ENCODE results near the gene AHR. TPM values are rescaled to one million over a fixed set of nuclear protein-coding genes. Genes with fewer than 3 reads are reported as not detected.
A peak's percentile ranks its signal among the peaks of the same experiment; 100 is the strongest.

AHR gene
- total RNA-seq: 25.3 and 29.1 TPM in 2 replicates

DNA sequence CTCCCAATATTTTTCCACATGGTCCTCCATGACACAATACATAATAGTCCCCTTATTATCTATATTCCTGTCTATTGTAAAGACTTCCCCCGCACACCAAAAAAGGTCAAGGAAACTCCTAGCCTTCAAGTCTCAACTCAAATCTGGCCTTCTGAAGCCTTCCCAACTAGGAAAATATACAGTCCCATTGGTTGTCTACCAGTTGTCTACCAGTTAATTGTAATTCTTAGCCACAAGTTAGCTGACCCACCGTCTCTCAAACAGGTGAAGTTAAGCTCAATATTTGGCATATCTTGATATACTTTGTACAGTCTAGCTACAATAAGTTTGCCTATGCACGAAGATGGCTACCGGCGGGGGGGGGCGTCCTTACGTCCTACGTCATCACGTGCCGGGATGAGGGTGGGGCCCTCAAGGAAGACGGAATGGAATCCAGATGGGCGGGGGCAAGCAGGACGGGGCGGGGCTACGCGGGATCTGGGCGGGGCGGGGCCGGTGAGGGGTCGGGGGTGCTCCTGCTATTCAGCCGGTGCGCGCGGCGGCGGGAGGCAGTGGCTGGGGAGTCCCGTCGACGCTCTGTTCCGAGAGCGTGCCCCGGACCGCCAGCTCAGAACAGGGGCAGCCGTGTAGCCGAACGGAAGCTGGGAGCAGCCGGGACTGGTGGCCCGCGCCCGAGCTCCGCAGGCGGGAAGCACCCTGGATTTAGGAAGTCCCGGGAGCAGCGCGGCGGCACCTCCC, at the start of gene AHR:
TSS of gene AHR (plus strand) at position 551 of the 738 bp plus-strand sequence. CDS start 613 bp downstream, outside the sequence.
- H3K36me3 Mint-ChIP-seq (ENCODE audit: low read depth): peaks cover 11% of the 10 kb centered on the region
- H3K9me3 Mint-ChIP-seq: peaks cover 13% of the 10 kb centered on the region
- intact Hi-C loops (cut with micrococcal nuclease): loop anchor here (1.0 to 10.0 kb wide), 7 partner anchors 37 to 879 kb away; partner anchors contain the start of genes ANKMY2 and BZW2
- no peaks in the 10 kb centered on the region for H3K27me3 Mint-ChIP-seq (ENCODE audit: insufficient read depth)
- peak within 1 kb of the TSS; percentile 92 for H3K4me3 Mint-ChIP-seq
- peak; percentile 62 for DNase-seq (ENCODE audit: low spot score)
- peak within 1 kb of the TSS; percentile 94 for H3K27ac Mint-ChIP-seq
- H3K4me1 Mint-ChIP-seq (ENCODE audit: low read depth): peaks cover 15% of the 10 kb centered on the region

DNA sequence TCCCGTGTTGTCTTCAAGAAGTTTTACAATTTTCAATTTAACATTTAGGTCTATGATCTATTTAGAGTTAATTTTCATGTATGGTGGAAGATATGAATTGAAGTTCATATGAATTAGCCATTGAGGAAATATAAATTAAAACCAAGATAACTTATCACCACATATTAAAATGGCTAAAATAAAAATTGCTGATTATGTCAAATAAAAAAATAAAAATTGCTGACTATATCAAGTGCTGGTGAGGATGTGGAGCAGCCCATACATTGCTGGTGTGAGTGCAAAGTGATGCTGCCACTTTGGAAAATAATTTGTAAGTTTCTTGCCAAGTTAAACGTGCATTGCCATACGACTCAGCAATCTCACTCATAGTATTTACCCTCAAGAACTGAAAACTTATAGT, 44.6 kb upstream of the AHR start:
- H3K27me3 Mint-ChIP-seq (ENCODE audit: insufficient read depth): no peaks in the 10 kb centered on the region
- no peak for DNase-seq (ENCODE audit: low spot score)
- H3K4me1 Mint-ChIP-seq (ENCODE audit: low read depth): peaks cover 3% of the 10 kb centered on the region
- intact Hi-C loops (cut with micrococcal nuclease): no loop called here
- peaks cover 3% of the 10 kb centered on the region for H3K36me3 Mint-ChIP-seq (ENCODE audit: low read depth)
- H3K9me3 Mint-ChIP-seq: peaks cover 22% of the 10 kb centered on the region
- H3K4me3 Mint-ChIP-seq: no peak overlapping the region
- no peak overlapping the region for H3K27ac Mint-ChIP-seq

DNA sequence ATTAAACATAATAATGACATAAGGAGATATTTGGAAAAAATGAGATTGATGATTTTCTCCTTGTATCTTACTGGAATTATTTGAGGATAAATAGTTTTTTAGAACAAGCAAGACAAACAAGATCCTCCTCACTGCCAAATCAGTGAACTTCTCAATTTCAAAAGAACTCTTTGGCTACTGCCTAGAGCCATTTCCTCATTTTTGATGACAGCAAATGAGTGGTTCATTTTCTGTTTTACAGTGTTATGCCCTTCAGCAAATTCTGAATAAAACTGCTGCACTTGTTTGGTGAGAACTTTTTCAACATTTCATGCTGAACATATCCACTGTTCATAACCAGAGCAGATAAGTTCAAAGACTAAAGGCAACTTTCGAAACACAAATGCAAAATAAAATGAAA, 42.5 kb upstream of the AHR start:
- DNase-seq (ENCODE audit: low spot score): no peak
- H3K36me3 Mint-ChIP-seq (ENCODE audit: low read depth): peaks cover 5% of the 10 kb centered on the region
- peaks cover 12% of the 10 kb centered on the region for H3K4me1 Mint-ChIP-seq (ENCODE audit: low read depth)
- intact Hi-C loops (cut with micrococcal nuclease): no loop called here
- no peak overlapping the region for H3K4me3 Mint-ChIP-seq
- no peaks in the 10 kb centered on the region for H3K27me3 Mint-ChIP-seq (ENCODE audit: insufficient read depth)
- peaks cover 22% of the 10 kb centered on the region for H3K9me3 Mint-ChIP-seq
- no peak overlapping the region for H3K27ac Mint-ChIP-seq

DNA sequence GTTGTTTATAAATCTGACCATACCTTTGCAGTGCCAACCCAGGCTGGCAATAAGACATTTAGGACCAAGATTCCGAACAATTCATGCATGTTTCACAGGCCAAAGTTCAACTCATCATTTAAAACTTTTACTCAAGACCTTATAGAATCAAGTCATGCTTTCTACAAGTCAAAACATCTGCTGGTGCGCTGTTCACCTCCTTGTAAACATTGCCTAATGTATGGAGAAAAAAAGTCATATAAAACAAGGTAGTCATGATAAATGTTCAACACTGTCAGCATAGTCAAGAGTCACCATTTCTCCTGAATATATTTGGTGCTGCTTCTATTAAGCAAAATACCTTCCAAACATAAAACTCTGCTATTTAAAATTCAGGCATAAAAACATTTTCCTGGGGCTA, 42.1 kb upstream of the AHR start:
- Mint-ChIP-seq H3K36me3 (ENCODE audit: low read depth) (peaks cover 5% of the 10 kb centered on the region), H3K4me1 (ENCODE audit: low read depth) (peaks cover 16% of the 10 kb centered on the region), H3K9me3 (peaks cover 21% of the 10 kb centered on the region), H3K4me3 (no peak overlapping the region), H3K27ac (no peak overlapping the region), H3K27me3 (ENCODE audit: insufficient read depth) (no peaks in the 10 kb centered on the region)
- no peak for DNase-seq (ENCODE audit: low spot score)
- intact Hi-C loops (cut with micrococcal nuclease): no loop called here

DNA sequence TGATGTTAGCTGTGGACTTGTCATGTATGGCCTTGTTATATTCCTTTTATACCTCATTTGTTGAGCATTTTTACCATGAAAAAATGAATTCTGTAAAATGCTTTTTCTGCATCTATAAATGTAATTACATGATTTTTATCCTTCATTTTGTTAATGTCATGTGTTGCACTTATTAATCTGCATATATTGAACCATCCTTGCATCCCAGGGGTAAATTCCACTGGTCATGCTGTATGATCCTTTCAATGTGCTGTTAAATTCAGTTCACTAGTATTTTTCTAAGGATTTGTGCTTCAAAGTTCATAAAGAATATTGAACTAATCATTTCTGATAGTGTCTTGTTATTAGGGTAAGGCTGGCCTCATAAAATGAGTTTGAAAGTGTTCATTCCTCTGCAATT, 31.9 kb upstream of the AHR start:
- peaks cover 7% of the 10 kb centered on the region for H3K4me1 Mint-ChIP-seq (ENCODE audit: low read depth)
- H3K36me3 Mint-ChIP-seq (ENCODE audit: low read depth): peaks cover 15% of the 10 kb centered on the region
- H3K4me3 Mint-ChIP-seq: no peak overlapping the region
- H3K9me3 Mint-ChIP-seq: peaks cover 70% of the 10 kb centered on the region
- no peak for DNase-seq (ENCODE audit: low spot score)
- no peaks in the 10 kb centered on the region for H3K27me3 Mint-ChIP-seq (ENCODE audit: insufficient read depth)
- H3K27ac Mint-ChIP-seq: no peak overlapping the region
- intact Hi-C loops (cut with micrococcal nuclease): no loop called here

DNA sequence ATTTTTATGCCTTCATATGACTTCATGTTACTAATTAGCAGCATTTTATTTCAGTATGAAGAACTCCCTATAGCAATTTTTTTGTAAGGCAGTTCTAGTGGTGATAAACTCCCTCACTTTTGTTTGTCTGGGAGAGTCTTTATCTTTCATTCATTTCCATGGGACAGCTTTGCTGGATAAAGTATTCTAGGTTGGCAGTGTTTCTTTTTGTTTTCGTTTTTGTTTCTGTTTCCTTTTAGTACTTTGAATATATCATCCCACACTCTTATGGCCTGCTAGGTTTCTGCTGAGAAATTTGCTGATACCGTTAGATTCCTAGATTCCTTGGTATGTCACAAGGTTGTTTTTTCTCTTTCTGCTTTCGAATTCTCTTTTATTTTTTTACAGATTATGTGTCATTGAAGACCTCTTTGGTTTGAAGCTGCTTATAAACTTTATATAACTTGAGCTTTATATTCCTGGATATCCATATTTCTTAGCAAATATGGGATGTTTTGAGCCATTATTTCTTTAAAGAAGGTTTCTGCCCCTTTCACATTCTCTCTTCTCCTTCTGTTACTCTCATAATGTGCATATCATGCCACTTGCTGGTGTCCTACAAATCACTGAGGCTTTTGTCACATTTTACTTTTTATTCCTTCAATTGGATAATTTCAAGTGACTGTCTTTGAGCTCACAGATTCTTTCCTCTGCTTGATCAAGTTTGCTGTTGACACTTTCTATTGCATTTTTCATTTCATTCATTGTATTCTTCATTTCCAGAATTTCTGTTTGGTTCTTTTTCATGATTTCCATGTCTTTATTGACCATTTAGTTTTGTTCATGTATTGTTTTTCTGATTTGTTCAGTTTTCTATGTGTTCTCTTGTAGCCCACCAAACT, 28.9 kb upstream of the AHR start:
- intact Hi-C loops (cut with micrococcal nuclease): no loop called here
- Mint-ChIP-seq H3K27ac (no peak overlapping the region), H3K9me3 (peaks cover 73% of the 10 kb centered on the region), H3K4me3 (no peak overlapping the region), H3K4me1 (ENCODE audit: low read depth) (peaks cover 10% of the 10 kb centered on the region), H3K36me3 (ENCODE audit: low read depth) (peaks cover 16% of the 10 kb centered on the region), H3K27me3 (ENCODE audit: insufficient read depth) (no peaks in the 10 kb centered on the region)
- DNase-seq (ENCODE audit: low spot score): no peak

DNA sequence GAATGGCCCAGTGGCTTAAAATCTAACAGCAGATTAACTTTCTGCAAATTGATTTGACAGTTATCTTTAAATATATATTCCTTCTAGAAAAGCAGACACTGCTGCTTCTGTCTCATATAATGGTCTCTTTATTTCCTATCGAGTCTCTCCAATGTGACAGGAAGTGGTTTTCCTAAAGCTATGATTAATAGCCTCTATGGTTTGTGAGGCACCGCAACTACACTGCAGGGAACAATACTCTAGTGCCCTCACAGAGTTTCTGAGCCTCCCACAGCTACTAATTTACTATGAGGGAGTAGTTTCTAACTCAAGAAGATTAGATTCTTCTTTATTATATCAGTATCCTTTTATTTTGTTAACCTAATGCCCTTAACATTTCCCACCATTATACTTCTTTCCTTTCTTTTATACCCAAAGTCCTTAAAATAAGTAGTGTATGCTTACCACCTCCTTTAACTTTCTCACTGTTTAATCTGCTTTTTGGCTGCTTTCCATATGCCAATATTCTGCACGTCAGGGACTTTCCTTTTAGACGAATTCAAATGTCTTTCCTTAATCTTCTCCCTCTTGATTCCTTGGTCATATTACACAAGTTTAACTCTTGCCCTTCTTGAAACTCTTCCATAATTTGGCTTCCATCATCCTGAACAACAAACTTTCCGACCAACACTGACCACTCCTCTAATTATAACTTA, 23.8 kb upstream of the AHR start:
- Mint-ChIP-seq H3K27me3 (ENCODE audit: insufficient read depth) (no peaks in the 10 kb centered on the region), H3K4me1 (ENCODE audit: low read depth) (peaks cover 18% of the 10 kb centered on the region), H3K27ac (no peak overlapping the region), H3K4me3 (no peak overlapping the region), H3K36me3 (ENCODE audit: low read depth) (peaks cover 13% of the 10 kb centered on the region), H3K9me3 (peaks cover 36% of the 10 kb centered on the region)
- intact Hi-C loops (cut with micrococcal nuclease): loop anchor here (1.0 kb wide), 2 partner anchors 13 to 40 kb away; no protein-coding TSS in a partner anchor
- no peak for DNase-seq (ENCODE audit: low spot score)

DNA sequence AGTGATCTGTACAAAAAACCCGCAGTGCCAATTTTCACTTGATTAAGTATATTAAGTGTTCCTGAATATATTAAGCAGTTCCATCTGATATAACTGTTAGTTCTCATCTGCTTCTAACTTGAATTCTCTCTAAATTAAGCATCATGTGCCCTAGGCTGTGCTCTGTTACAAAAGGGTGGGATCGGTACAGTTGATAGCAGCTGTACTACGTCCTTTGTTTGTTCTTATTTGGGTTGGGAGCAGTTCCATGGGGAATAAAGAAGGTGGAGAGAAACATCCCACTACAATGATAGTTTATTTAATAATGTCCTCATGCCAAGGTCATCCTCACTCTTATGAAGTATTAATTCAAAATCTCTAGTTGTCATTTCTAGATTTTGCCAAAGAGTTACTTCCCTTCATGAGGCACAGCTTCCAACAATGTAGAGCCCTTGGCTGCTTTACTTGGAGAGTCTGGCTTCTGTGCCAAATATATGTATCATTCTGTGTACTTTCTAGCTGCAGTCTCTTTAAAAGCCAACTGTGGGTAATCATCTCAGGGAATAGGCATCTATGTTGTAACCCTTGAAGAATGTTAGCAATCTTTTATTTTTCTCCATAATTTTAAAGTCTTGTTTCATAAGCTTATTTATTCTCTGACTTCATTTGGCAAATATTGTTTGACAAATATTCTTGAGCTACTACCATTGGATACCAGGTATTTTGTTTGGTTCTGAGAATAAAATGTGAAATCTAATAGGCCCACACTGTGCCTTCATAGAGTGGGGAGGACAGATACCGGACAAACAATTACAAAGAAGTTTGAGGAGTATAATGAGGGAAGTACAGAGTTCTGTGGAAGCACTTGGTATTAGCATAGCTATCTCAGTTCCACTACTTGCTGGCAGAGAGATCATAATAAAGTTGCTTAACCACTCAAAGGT, 22.4 kb upstream of the AHR start:
- peaks cover 18% of the 10 kb centered on the region for H3K4me1 Mint-ChIP-seq (ENCODE audit: low read depth)
- H3K27ac Mint-ChIP-seq: no peak overlapping the region
- no peaks in the 10 kb centered on the region for H3K27me3 Mint-ChIP-seq (ENCODE audit: insufficient read depth)
- peaks cover 24% of the 10 kb centered on the region for H3K9me3 Mint-ChIP-seq
- no peak overlapping the region for H3K4me3 Mint-ChIP-seq
- intact Hi-C loops (cut with micrococcal nuclease): no loop called here
- no peak for DNase-seq (ENCODE audit: low spot score)
- peaks cover 13% of the 10 kb centered on the region for H3K36me3 Mint-ChIP-seq (ENCODE audit: low read depth)

DNA sequence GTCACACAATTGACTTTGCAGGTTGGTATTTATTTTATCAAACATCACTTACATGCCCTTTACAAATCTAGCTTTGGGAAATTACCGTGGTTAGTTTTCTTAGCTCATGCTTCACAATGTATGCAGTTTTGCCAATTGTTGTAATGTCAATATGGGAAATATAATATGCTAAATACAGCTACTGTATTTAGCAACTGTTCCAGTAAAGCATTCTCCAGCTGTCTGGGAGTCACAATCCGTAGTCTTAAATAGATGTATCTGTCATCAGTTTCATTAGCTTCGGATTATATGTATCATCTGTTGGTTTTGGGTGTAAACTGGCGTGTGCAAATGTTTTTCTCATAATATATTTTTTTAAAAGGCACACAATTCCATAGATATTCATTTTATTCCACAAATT, 19.4 kb upstream of the AHR start:
- Mint-ChIP-seq H3K4me3 (no peak overlapping the region), H3K36me3 (ENCODE audit: low read depth) (peaks cover 3% of the 10 kb centered on the region), H3K4me1 (ENCODE audit: low read depth) (peaks cover 13% of the 10 kb centered on the region), H3K9me3 (peaks cover 11% of the 10 kb centered on the region), H3K27me3 (ENCODE audit: insufficient read depth) (no peaks in the 10 kb centered on the region), H3K27ac (no peak overlapping the region)
- intact Hi-C loops (cut with micrococcal nuclease): no loop called here
- no peak for DNase-seq (ENCODE audit: low spot score)

DNA sequence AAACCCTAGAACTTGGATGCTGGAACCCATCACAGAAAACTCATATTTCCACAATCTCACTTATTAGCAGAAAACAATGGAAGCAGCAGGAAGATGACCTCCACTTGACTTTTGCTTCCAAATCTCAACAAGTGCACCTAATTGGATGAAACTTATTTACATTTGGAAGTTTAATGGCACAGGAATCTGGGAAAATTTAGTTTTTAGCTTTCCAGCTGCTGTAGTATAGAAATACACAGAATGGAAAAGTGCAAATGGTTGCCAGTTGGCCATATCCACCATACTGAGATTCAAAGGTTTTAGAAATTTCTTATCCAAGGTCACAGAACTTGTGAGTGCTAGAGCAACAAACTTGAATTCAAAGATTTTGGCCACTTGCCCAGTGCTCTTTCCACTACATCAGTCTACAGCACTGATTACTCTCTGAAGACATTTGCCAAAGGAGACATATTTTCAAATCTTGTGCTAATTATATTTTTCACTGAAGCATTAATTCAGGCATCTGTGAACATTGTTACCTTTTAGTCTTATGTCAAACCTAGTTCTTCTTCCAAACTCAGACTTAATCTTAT, 9.3 kb upstream of the AHR start:
- Mint-ChIP-seq H3K27me3 (ENCODE audit: insufficient read depth) (peaks cover 6% of the 10 kb centered on the region), H3K4me3 (no peak overlapping the region), H3K27ac (no peak overlapping the region), H3K36me3 (ENCODE audit: low read depth) (peaks cover 1% of the 10 kb centered on the region), H3K4me1 (ENCODE audit: low read depth) (no peaks in the 10 kb centered on the region), H3K9me3 (no peaks in the 10 kb centered on the region)
- intact Hi-C loops (cut with micrococcal nuclease): no loop called here
- DNase-seq (ENCODE audit: low spot score): no peak

DNA sequence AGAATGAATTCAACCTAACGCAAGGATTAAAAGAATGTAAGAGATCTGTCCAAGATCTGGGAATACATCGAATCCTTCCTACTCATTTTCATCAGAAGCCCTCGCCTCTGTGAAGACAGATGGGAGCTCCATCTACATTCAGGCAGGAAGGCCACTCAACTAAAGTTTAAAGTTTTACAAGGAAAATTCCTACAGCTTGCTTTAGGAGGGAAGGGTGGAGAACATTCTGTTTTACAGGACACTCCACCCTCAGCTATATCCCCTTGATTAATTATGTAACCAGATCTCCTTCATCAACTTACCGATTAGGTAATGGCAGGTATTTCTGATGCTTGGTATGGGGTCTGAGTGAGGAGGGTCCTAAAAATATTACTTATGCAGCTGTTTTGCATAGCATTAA, 5.6 kb upstream of the AHR start:
- intact Hi-C loops (cut with micrococcal nuclease): loop anchor here (10.0 kb wide), 1 partner anchor 642 kb away; no protein-coding TSS in a partner anchor
- Mint-ChIP-seq H3K4me1 (ENCODE audit: low read depth) (peaks cover 10% of the 10 kb centered on the region), H3K36me3 (ENCODE audit: low read depth) (peaks cover 4% of the 10 kb centered on the region), H3K4me3 (no peak overlapping the region), H3K27me3 (ENCODE audit: insufficient read depth) (peaks cover 2% of the 10 kb centered on the region), H3K9me3 (peaks cover 9% of the 10 kb centered on the region), H3K27ac (no peak overlapping the region)
- no peak for DNase-seq (ENCODE audit: low spot score)

DNA sequence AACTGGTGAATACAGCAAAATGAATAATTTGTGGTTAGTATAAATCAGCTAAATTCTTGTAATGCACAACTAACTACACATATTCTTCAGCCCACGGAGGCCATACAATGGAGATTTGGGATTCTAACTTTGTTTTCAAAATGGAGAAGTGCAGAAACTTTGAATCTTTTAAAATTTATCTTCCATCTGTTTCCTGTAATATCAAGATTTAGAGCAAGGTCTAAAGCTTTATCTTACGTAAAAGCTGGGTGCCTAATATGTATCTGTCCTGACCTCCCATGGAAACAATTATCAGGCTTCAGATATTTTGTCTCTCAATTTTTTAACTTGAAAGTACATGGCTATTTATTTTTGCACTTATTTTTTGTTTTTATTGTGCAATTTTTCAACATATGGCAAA, 5.0 kb upstream of the AHR start:
- Mint-ChIP-seq H3K9me3 (peaks cover 13% of the 10 kb centered on the region), H3K4me1 (ENCODE audit: low read depth) (peaks cover 15% of the 10 kb centered on the region), H3K4me3 (no peak overlapping the region), H3K27ac (no peak overlapping the region), H3K36me3 (ENCODE audit: low read depth) (peaks cover 7% of the 10 kb centered on the region), H3K27me3 (ENCODE audit: insufficient read depth) (peaks cover 2% of the 10 kb centered on the region)
- intact Hi-C loops (cut with micrococcal nuclease): loop anchor here (10.0 kb wide), 1 partner anchor 641 kb away; no protein-coding TSS in a partner anchor
- DNase-seq (ENCODE audit: low spot score): no peak

All from activated T-helper 1 cell treated with anti-CD3 and anti-CD28 coated beads, Interleukin-12 subunit alpha, Interleukin-12 subunit beta, Interleukin-2, Interleukin-4 antibody, amounts not matched to agents 30 ng/mL and 10 ng/mL and 1 ng/mL, durations not matched to agents 14 hours and 24 hours and 36 hours (primary cell).